ENCODE data around the gene TSHZ2.

DNA sequence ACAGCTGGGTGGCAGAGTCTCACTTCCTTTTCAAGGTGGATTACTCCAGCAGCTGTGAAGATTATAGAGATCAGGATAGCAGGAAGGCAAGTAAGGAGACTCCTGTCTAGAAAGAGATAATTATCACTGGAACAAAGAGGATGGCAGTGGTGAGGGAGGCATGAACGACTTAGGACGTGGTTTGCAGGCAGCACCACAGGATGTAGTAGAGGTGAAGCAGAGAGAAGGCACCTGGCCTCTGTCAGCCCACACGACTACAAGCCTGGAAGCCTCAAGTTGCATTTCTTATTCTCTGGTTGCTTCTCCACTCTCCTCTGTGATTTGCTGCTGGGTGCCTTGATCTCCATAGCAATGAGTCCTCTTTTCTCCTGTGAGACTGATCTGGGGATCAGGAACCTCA is 62.7 kb downstream of the TSHZ2 start:
- TF ChIP-seq ZNF274 (IDR thresholded peaks at IDR 0.05; ENCODE audit: low read depth, low read length) (no peak), SUZ12 (IDR thresholded peaks at IDR 0.05; ENCODE audit: extremely low read depth, insufficient read depth, insufficient read length) (no peak)

Measured in NT2/D1 (cell line).